GM03348 (cell line): ENCODE results near the gene AATK.

Source experiments
- DNase-seq: peaks from one replicate; pipeline ENCODE4 v3.0.0; 2012; ENCODE audit warnings: low spot score

The AATK gene, protein sequence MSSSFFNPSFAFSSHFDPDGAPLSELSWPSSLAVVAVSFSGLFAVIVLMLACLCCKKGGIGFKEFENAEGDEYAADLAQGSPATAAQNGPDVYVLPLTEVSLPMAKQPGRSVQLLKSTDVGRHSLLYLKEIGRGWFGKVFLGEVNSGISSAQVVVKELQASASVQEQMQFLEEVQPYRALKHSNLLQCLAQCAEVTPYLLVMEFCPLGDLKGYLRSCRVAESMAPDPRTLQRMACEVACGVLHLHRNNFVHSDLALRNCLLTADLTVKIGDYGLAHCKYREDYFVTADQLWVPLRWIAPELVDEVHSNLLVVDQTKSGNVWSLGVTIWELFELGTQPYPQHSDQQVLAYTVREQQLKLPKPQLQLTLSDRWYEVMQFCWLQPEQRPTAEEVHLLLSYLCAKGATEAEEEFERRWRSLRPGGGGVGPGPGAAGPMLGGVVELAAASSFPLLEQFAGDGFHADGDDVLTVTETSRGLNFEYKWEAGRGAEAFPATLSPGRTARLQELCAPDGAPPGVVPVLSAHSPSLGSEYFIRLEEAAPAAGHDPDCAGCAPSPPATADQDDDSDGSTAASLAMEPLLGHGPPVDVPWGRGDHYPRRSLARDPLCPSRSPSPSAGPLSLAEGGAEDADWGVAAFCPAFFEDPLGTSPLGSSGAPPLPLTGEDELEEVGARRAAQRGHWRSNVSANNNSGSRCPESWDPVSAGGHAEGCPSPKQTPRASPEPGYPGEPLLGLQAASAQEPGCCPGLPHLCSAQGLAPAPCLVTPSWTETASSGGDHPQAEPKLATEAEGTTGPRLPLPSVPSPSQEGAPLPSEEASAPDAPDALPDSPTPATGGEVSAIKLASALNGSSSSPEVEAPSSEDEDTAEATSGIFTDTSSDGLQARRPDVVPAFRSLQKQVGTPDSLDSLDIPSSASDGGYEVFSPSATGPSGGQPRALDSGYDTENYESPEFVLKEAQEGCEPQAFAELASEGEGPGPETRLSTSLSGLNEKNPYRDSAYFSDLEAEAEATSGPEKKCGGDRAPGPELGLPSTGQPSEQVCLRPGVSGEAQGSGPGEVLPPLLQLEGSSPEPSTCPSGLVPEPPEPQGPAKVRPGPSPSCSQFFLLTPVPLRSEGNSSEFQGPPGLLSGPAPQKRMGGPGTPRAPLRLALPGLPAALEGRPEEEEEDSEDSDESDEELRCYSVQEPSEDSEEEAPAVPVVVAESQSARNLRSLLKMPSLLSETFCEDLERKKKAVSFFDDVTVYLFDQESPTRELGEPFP (N-terminal part only)

DNA sequence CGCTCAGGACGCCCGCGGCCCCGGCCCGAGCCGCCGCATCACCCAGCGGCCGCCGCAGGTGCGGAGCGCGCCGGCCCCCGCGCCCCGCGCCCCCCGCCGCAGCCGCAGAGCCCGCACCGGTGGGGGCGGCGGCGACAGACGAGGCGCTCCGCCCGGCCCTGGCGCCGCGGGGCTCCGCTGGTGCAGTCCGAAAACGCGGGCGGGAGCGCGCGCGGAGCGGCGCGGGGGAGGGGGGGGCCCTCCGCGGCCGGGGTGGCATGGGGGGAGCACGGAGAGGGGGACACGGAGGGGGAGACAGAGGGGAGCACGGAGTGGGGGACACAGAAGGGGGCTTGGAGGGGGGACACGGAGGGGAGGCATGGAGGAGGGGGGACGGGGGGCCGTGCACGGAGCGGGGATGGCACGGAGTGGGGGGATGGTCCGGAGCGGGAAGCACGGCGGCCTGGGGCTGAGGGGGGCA is at the start of gene AATK:
AATK (minus strand) TSS at position 189 of the 460 bp plus-strand sequence. CDS start 229 bp downstream, outside the sequence.
- DNase-seq: peak; percentile 47

DNA sequence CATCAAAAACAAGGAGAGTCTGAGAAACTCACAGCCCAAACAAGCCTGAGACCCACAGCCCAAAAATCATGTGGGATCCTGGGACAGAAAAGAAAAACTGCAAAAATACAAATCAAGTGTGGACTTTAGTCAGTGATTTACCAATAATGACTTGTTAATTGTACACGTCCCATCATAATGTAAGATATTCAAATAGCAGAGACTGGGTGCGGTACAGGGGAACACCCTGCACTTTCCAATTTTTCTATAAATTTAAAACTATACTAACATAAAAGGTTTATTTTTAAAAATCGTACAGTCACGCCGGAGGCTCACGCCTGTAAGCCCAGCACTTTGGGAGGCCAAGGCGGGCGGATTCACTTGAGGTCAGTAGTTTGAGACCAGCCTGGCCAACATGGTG is 48.0 kb upstream of the AATK start:
- DNase-seq: no peak

DNA sequence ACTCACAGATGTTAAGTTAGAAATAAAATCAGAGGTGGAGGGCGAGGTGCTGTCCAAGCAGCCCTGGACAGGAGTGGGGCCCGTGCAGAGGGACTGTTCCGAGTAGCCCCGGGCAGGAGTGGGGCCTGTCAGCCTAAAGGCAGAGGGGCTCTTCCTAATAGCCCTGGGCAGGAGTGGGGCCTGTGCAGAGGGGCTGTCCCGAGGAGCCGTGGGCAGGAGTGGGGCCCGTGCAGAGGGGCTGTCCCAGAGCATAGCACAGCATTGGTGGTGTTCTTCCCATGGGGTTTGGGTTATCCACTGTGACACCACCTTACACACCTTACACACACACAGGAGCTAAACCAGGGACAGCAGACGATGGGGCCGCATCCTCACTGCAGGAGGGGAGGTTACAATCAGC is 46.3 kb upstream of the AATK start:
- no peak for DNase-seq

DNA sequence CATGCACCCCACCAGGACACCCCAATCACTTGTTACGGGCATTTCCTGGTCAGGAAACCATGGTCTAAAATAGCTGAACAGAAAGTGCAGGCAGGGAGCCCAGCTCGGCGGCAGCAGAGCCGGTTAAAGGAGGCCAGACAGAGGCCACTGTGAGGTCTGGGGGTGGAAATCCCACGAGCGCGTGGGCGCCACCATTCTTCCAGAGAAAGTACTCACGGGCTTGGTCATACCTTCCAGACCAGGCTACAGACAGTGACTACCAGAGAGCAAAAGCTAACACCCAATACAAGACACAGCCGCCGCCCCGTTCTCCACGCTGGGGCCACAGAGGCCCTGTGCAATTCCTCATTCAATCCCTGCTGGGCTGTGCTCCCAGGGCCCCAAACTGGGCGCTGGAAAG is 44.8 kb upstream of the AATK start:
- DNase-seq: no peak

DNA sequence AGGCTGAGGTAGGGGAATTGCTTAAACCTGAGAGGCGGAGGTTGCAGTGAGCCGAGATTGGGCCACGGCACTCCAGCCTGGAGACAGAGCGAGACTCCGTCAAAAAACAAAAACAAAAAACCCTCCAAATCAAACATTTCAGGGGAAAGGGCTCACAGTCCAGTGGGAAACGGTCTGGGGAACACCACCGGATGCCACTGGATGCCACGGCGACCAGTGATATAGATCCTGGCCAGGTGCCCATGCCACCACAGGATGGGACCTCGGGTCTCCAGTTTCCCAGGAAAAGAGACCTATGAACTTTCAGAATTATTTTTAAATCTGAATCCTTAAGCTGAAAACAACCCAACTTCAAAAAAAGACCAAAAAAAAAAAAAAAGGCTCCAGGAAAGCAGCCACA is 44.4 kb upstream of the AATK start:
- no peak for DNase-seq

DNA sequence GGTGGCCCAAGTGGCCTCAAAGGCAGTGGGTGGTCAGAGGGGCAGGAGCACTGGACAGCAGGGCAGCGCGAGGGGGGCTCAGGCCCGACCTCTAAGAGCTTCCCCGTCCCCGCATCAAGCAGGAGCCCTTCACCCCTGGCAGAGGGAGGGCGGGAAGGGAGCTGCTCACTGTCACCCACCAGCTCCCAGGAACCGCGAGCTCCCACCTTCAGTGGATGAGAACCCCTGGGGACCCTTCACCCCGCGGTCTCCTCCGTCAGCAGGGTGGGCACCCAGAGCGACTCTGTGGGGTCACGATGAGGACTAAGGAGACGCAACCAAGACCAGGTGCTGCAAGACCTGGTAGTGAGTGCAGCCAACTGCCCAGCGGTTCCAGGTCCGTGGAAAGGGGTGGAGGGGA is 43.1 kb upstream of the AATK start:
- no peak for DNase-seq

DNA sequence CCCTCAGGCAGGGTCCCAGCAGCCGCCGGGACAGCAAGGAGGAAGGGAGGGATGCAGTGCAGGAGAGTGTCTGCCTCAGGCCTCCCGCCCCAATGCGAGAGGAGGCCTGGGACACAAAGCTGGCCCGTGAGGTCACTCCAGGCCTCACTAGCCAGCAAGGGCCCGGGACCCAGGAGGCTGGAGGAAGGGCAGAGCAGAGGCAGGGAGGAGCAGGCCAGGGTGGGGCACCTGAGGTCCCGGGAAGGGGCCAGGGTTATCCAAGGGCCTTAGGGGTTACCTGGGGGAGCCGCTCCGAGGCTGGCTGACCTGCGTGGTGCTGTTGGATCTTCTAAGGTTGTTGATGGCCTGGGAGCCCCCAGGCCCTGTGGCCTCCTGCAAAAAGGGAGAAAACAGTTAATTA is 42.6 kb upstream of the AATK start:
- DNase-seq: no peak

DNA sequence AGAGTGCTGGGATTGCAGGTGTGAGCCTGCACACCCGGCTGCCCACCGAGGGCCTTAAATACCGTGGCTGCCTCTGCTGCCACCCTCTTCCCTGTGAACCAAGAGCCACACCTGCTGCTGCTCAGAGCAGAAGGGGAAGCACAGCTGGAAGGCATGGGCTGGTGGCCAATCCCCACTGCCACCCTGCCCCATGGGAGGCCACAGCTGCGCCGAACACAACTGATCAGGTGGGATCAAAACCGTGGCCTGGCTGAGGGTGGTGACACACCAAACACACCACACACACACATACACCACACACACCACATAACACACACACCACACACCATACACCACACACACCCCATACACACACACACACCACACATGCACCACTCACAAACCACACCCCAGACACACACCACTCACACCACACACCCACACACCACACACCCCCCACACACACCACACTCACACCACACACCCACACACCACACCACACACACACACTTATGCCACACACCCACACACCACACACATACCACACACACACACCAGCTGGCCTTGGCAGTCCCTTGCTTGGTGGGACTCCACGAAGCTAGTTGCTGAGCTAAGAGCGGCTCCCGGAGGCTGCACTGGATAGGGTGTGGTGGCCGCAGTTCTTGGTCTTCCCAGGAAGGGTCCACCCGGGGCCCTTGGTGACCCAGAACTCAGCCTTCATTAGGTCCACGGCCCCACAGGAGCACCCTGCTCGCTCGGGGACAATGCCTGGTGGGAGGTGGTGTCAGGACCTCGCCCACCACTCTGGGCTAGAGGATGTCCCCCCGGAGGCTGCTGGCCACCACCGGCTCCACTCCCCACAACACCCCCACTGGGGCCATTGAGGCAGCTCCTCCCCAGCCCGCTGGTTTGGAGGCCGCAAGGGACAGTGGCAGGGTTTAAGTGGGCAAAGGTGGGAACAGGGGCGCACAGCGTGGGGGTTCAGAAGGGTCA is 41.9 kb upstream of the AATK start:
- no peak for DNase-seq

DNA sequence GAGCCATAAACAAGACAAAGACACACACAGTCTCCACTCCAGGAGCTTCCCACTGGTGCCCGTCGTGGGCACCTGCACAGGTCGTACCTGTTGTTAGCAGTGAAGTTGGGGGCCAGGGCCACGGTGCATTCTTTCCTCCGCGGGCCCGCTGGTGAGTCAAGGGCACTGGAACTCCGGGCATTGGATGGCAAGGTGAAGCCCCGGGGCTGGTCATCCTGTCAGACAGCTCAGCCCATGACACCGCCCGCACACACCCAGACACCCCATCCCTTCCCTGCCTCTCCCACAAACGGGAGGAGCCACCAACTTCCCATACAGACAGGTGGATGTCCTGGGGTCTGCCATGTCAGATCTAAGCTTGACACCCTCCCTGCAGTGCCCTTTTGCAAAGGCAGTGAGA is 40.6 kb upstream of the AATK start:
- no peak for DNase-seq

DNA sequence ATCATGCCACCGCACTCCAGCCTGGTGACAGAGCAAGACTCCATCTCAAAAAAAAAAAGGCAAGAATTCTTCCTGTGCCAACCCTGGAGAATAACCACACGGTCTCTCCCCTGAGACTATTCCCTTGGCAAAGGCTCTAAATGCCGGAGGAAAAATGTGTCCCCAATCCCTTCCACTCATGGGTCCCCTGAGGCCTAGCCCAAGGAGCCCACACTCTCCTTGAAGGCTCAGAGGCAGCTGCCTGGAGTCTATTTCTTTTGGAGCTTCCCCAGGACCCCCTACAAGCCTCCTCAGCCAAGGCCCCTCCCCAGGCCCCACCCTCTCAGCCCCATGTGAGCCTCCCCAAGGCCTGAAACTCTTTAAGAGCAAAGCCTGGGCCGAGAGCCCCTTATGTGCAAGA is 40.1 kb upstream of the AATK start:
- DNase-seq: no peak

DNA sequence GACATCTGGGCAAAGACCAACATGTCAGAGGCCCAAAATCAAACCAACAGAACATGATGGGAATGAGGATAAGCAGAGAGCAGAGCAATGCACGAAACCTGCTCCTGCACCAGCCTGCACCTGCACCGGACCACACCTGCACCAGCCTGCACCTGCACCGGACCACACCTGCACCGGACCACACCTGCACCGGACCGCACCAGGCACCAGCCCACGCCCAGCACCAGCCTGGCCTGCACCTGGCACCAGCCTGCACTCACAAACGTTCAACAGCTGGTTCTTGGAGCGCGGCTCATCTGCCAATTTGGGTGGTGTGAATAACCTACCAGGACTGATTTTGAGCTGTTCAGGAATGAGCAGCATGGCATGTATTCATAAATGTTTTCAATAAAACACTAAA is 38.6 kb upstream of the AATK start:
- DNase-seq: no peak

DNA sequence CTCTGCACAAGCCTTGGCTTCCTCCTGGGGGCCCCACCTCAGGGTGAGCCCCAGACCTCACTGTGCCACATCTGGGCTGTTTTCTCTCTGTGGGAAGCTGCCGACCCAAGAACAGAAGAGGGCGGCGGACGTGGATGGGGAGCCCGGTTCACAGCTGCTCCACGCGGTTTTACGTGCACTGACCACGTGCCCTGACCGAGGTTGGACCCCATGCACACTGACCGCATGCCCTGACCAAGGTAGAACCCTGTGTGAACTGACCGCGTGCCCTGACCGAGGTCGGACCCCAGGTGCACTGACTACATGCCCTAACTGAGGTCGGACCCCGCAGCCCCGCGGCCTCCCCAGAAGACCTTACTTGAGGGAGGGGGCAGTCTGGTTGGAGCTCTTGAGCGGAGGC is 37.1 kb upstream of the AATK start:
- no peak for DNase-seq

DNA sequence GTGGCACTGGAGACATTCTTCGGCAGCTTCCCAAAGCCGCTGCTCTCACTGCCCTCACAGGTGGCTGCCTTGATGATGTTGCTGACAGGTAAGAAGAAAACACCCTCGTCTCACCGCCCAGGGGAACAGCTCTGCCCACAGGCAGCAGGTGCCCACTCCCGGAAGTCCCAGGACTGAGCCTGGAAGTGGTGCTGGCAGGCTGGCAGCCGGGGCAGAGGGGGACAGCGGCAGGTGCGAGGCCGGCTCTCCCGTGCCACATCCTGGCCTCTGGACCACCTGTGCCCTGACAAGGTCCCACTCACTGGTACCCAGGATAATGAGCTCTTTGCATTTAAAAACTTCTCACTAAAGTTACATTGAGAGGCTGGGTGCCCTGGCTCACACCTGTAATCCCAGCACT is 36.3 kb upstream of the AATK start:
- DNase-seq: no peak

DNA sequence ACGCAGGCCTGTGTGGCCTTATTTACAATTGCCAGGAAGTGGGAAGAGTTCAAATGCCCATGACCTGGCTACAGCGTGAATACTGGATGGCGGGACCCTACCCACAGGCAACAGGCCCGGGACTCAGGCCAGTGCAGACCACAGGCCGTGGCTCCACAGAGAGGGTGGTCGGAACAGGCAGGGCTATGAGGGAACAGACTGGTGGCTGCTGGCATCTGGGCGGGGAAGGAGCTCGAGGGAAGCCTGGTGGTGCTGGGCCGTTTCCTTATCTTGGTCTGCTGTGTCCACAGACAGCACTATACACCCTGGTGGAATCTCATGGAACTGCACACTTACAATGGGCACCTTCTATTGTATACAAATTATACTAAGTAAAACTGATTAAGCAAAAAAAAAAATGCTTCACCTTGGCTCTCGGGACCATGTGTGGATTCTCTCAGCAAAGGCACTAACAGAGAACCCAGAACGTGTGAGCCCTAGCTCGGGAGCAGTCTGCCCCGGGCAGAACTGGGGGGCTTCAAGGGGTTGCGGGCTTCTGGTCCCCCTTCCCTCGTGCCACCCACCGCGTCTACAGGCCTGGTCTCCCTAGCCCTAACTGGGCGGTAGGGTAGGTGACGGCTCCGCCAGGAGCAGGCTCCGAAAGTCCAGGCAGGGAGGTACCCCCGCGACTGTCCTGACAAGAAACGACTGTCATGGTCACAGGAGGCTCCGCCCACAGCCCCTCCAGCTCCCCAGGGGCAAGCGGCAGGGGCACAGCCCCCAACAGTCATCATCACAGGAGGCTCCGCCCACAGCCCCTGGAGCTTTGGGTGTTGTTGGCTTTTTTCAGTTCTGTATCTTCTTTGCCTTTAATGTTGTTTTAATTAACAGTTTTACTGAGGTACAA is 34.9 kb upstream of the AATK start:
- DNase-seq: peak; percentile 86

DNA sequence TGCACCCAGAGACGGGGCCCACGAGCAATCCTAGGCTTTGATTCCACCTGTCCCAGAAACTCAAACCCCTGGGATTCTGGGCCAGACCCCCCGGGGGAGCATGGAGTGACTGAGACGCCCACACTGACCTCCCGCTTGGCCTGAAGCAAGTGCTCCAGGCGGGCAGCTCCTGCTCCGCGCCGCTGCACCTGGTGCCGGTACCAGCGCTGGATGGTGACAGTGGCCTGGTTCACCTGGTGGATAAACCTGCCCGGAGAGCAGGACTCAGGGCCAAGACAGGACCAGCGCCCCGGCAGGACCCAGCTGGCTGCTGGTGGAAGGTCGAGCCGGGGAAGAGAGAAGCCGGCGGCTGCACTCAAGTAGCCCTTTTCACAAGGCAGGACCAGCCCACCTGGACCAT is 34.2 kb upstream of the AATK start:
- DNase-seq: no peak

DNA sequence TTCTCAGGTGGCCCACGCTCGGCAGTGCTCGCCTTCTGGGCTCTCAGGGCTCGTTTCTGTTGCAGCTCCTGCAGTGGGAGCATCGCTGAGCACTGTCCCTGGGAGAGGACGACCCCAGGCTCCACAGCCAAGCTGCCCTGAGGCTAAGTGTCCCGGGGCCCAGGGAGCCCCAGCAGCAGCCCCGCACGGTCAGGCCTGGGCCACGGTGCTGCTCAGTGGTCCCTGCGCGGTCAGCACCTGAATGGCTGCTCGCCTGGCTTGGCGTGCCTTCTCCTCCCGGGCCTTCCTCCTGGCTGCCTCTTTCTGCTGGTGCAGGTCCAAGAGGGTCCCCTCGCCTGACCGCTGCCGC is 33.4 kb upstream of the AATK start:
- no peak for DNase-seq

DNA sequence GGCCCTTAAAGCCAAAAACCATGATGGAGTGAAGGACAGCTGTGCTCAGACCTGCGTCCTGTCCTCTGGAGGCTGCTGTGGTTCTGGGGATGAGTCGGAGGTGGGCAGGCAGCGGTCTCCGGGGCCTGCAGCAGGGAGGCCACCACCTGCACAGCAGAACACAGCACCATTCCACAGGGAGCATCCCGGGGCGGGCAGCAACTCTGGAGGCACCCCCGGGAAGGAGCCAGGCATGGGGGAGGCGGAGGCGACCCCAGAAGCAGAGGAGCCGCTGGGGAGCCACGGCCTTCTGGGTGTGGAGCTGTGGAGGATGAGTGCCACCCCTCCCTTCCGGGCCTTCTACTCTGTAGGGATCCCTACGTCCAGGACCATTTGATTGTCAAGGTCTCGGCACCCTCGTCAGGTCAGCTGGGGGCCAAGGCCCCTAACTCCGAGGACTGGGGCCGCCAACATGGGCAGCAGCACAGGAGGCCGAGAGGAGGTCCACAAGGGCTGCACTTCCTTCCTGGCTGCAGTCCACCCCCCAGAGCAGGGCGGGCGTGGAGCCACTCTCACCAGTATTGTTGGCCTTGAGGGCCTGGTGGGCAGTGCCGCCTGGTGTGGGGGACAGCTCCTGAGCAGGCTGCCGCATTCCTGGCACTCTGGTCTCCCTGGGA is 32.9 kb upstream of the AATK start:
- DNase-seq: no peak

DNA sequence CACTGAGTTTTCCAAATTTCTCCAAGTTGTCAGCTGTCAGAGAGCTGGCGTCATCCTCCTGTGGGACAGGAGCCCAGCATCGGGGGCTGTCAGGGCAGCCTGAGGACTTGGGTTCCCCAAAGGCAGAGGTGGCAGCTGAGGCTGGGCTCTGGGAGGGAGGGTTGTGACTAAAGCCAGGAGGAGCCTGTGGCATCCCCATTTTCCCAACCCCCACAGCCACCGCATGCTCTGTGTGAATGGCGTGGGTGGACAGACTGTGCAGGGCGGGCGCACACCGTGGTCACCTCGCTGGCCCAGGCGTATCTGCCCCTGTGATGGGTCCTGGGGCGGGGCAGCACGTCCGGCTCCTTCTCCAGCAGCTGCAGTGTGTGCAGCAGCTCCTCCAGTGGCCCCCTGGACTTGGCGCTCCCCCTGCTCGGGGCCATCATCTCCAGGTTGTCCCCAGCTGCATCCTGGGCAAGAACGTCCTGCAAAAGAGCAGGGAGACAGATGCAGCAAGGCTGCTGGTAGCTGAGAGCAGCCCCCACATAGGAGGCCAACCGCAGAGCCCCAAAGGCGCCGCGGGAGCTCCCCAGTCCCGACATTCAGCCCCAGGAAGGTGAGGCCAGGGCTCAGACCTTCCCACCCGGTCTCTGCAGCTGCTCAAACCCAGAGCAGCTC is 31.9 kb upstream of the AATK start:
- DNase-seq: no peak

DNA sequence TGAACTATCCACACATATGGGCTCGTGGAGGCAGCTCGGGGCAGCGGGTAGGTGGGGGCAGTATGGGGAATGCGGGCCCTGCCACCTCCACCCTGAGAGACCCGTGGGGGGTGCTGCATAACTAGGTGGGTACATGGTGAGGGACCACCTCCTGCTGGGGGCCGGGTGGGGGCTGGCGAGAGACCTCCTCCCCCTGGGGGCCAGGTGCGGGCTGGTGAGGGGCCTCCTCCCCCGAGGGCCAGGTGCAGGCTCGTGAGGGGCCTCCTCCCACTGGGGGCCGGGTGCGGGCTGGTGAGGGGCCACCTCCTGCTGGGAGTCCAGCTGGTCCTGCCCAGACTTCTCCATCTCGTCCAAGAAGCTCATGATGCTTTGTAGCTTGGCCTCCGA is 31.4 kb upstream of the AATK start:
- DNase-seq: no peak
